T-cell (primary cell): ENCODE data around the gene MIAT. TPM values are rescaled to one million over a fixed set of nuclear protein-coding genes. Genes with fewer than 3 reads are reported as not detected.

Experiments used
- ATAC-seq, 4 experiments: fragments of 200-7000 bp in 3 of 4; fragments of 150-1000 bp in 1 of 4; cut with Tn5 transposase; replicated peaks in 1 of 4; 1 replicate in 3 of 4; 2 replicates in 1 of 4; pipeline ENCODE4 v1.10.0; 2021; ENCODE audit warnings: moderate library complexity in 3 of 4, mild to moderate bottlenecking in 2 of 4, moderate number of reproducible peaks in 1 of 4
- CTCF ChIA-PET, 2 donors: fragments of 300-600 bp; sonication (Branson Sonifier 250); formaldehyde crosslinking; loops; one replicate each; lab custom pipeline; 2022; ENCODE audit warnings: antibody characterized with exemption in 2 of 2; lab: Charles Lee
- POLR2A ChIA-PET, 2 donors: fragments of 300-600 bp; sonication (Branson Sonifier 250); formaldehyde crosslinking; loops; one replicate each; lab custom pipeline; 2022; ENCODE audit warnings: antibody characterized with exemption in 2 of 2; lab: Charles Lee
- DNase-seq, 35 experiments: peaks; one replicate each; pipeline versions ENCODE4 v3.0.0 to v3.0.0-alpha.2; 2013 to 2023
- H3K27ac ChIP-seq: one replicate; pipeline ENCODE4 v1.5.1; 2013; ENCODE audit warnings: low read length
- H3K27me3 ChIP-seq, 2 experiments: replicated peaks in 1 of 2; 1 replicate in 1 of 2; 2 replicates in 1 of 2; pipeline versions ENCODE4 v1.6.1 to v1.7.0; 2013; ENCODE audit warnings: low read length in 1 of 2, mixed read lengths in 1 of 2; ENCODE audit not compliant: control insufficient read depth in 2 of 2, insufficient read depth in 2 of 2; ENCODE audit errors: extremely low read depth in 1 of 2
- H3K36me3 ChIP-seq, 2 donors: 1 replicate in 1 of 2; 2 replicates in 1 of 2; pipeline versions ENCODE4 v1.6.1 to v1.7.0; 2013; ENCODE audit warnings: low read length in 1 of 2; ENCODE audit not compliant: control insufficient read depth in 2 of 2, insufficient read depth in 1 of 2; ENCODE audit errors: extremely low read depth in 1 of 2
- H3K4me1 ChIP-seq, 2 experiments: 1 replicate in 1 of 2; 2 replicates in 1 of 2; pipeline versions ENCODE4 v1.6.1 to v1.7.0; 2013; ENCODE audit warnings: low read length in 2 of 2, mixed read lengths in 1 of 2; ENCODE audit not compliant: insufficient read depth in 2 of 2, control insufficient read depth in 1 of 2; ENCODE audit errors: extremely low read depth in 1 of 2
- H3K4me3 ChIP-seq, 2 donors: 1 replicate in 1 of 2; 2 replicates in 1 of 2; pipeline versions ENCODE4 v1.5.1 to v1.7.0; 2013; ENCODE audit warnings: mild to moderate bottlenecking in 2 of 2, low read length in 1 of 2, moderate library complexity in 1 of 2; ENCODE audit not compliant: control insufficient read depth in 1 of 2; ENCODE audit errors: extremely low read depth in 1 of 2
- H3K9me3 ChIP-seq: 2 replicates; pipeline ENCODE4 v1.7.0; 2013
- H3K27ac Mint-ChIP-seq, 2 donors: one replicate each; pipeline ENCODE4 v1.8.0; 2020 to 2021; ENCODE audit warnings: mild to moderate bottlenecking in 2 of 2, mixed read lengths in 2 of 2
- H3K27me3 Mint-ChIP-seq, 2 donors: one replicate each; pipeline ENCODE4 v1.8.0; 2021 to 2022; ENCODE audit warnings: mixed read lengths in 2 of 2
- H3K36me3 Mint-ChIP-seq: one replicate; pipeline ENCODE4 v1.8.0; 2021; ENCODE audit warnings: mixed read lengths
- H3K4me1 Mint-ChIP-seq, 3 donors: one replicate each; pipeline ENCODE4 v1.8.0; 2020 to 2022; ENCODE audit warnings: mixed read lengths in 3 of 3, mild to moderate bottlenecking in 1 of 3
- H3K4me3 Mint-ChIP-seq, 3 donors: one replicate each; pipeline ENCODE4 v1.8.0; 2020 to 2022; ENCODE audit warnings: mild to moderate bottlenecking in 3 of 3, mixed read lengths in 3 of 3, moderate library complexity in 3 of 3
- H3K9me3 Mint-ChIP-seq, 3 donors: one replicate each; pipeline ENCODE4 v1.8.0; 2020 to 2022; ENCODE audit warnings: mixed read lengths in 3 of 3
- WGBS: methylation state at CpG from one replicate; pipeline ENCODE4 v1.1.5; 2013; ENCODE audit warnings: missing lambda C conversion rate; ENCODE audit not compliant: insufficient coverage; 5-methylcytosine and 5-hydroxymethylcytosine counted together
- total RNA-seq, 35 experiments: library from RNA in 6 of 35; stranded (reverse) in 6 of 35; fragments of 120-200 nt in 1 of 35; gene quantifications; one replicate each; pipeline versions ENCODE4 v1.2.1 to v1.2.4 and lab custom pipeline; 2013 to 2026

MIAT gene
- total RNA-seq, 5 donors from 2014 or later (not counting 1 experiment from before 2014, with no cell fraction given): 45.8 to 237 (median 207) TPM

GRCh38 chr22:26617271-26618199 is 39.9 kb upstream of the MIAT start, which contains the start of gene CRYBB1:
CRYBB1 (minus strand) TSS chr22:26618027; CDS start chr22:26616319, 1,708 bp downstream.
- Histone ChIP-seq H3K36me3 (peaks cover 0 to 5% of the 10 kb centered on the region in 2 donors), H3K4me1 (peaks cover 0 to 16% of the 10 kb centered on the region in 2 experiments), H3K4me3 (no peak within 1 kb of the TSS), H3K27me3 (peaks cover 0 to 2% of the 10 kb centered on the region in 2 experiments), H3K27ac (no peak within 1 kb of the TSS), H3K9me3 (no peaks in the 10 kb centered on the region)
- 87% methylated on average over 5 of the region's 7 CpGs for WGBS
- no peak for DNase-seq
- peaks cover 0 to 19% (median 14%) of the 10 kb centered on the region in 3 donors for H3K4me1 Mint-ChIP-seq
- H3K36me3 Mint-ChIP-seq: no peaks in the 10 kb centered on the region
- POLR2A ChIA-PET: no interaction called here
- no peak within 1 kb of the TSS for H3K27ac Mint-ChIP-seq
- no peaks in the 10 kb centered on the region for H3K9me3 Mint-ChIP-seq
- ATAC-seq: no peak
- CTCF ChIA-PET: no interaction called here
- peaks cover 2 to 5% of the 10 kb centered on the region in 2 donors for H3K27me3 Mint-ChIP-seq
- H3K4me3 Mint-ChIP-seq: no peak within 1 kb of the TSS

- Histone ChIP-seq H3K9me3 (no peaks in the 10 kb centered on the region), H3K36me3 (peaks cover 0 to 5% of the 10 kb centered on the region in 2 donors), H3K4me3 (no peak overlapping the region), H3K4me1 (peaks cover 0 to 16% of the 10 kb centered on the region in 2 experiments), H3K27ac (no peak overlapping the region), H3K27me3 (peaks cover 0 to 5% of the 10 kb centered on the region in 2 experiments)
- peaks cover 0 to 19% (median 11%) of the 10 kb centered on the region in 3 donors for H3K4me1 Mint-ChIP-seq
- peaks cover 0 to 2% of the 10 kb centered on the region in 2 donors for H3K27me3 Mint-ChIP-seq
- H3K27ac Mint-ChIP-seq: no peak overlapping the region
- DNase-seq (no peak), ATAC-seq (no peak)
- POLR2A ChIA-PET: no interaction called here
- H3K9me3 Mint-ChIP-seq: no peaks in the 10 kb centered on the region
- no peaks in the 10 kb centered on the region for H3K36me3 Mint-ChIP-seq
- CTCF ChIA-PET: no interaction called here
- WGBS: 76% methylated on average over 3 of the region's 8 CpGs
- no peak overlapping the region for H3K4me3 Mint-ChIP-seq
These were observed 38.9 kb upstream of the MIAT start for GRCh38 chr22:26618455-26618854.

- ChIA-PET POLR2A (no interaction called here), CTCF (no interaction called here)
- no peaks in the 10 kb centered on the region for H3K9me3 ChIP-seq
- peaks cover 0 to 16% of the 10 kb centered on the region in 2 experiments for H3K4me1 ChIP-seq
- Mint-ChIP-seq H3K9me3 (peaks cover 0 to 4% (median 0%) of the 10 kb centered on the region in 3 donors), H3K27ac (no peak overlapping the region), H3K4me1 (peaks cover 0 to 19% (median 11%) of the 10 kb centered on the region in 3 donors), H3K27me3 (no peaks in the 10 kb centered on the region), H3K36me3 (no peaks in the 10 kb centered on the region), H3K4me3 (no peak overlapping the region)
- no peak for ATAC-seq
- H3K27me3 ChIP-seq: peaks cover 0 to 5% of the 10 kb centered on the region in 2 experiments
- peaks cover 0 to 5% of the 10 kb centered on the region in 2 donors for H3K36me3 ChIP-seq
- WGBS: 80% methylated on average over 3 of the region's 6 CpGs
- DNase-seq: no peak
- H3K27ac ChIP-seq: no peak overlapping the region
- H3K4me3 ChIP-seq: no peak overlapping the region
These were observed 37.9 kb upstream of the MIAT start for GRCh38 chr22:26619510-26619909.

GRCh38 chr22:26620197-26620596 is 37.2 kb upstream of the MIAT start:
- no peak overlapping the region for H3K27ac ChIP-seq
- no peaks in the 10 kb centered on the region for H3K36me3 Mint-ChIP-seq
- ATAC-seq (no peak), DNase-seq (no peak)
- peaks cover 0 to 3% of the 10 kb centered on the region in 2 experiments for H3K27me3 ChIP-seq
- H3K36me3 ChIP-seq: peaks cover 0 to 5% of the 10 kb centered on the region in 2 donors
- H3K9me3 ChIP-seq: no peaks in the 10 kb centered on the region
- H3K27ac Mint-ChIP-seq: no peak overlapping the region
- H3K4me1 Mint-ChIP-seq: peaks cover 0 to 19% (median 9%) of the 10 kb centered on the region in 3 donors
- no CpG with 5 or more reads among the region's 2 CpGs for WGBS
- ChIA-PET CTCF (interaction anchor here in 1 of 2 donors (0.7 kb wide), 1 partner anchor 964 kb away, joined by 5 read pairs; no protein-coding TSS in a partner anchor), POLR2A (no interaction called here)
- H3K4me3 Mint-ChIP-seq: no peak overlapping the region
- peaks cover 0 to 13% of the 10 kb centered on the region in 2 experiments for H3K4me1 ChIP-seq
- peaks cover 0 to 4% (median 0%) of the 10 kb centered on the region in 3 donors for H3K9me3 Mint-ChIP-seq
- H3K4me3 ChIP-seq: no peak overlapping the region
- H3K27me3 Mint-ChIP-seq: no peaks in the 10 kb centered on the region

- ATAC-seq: no peak
- CTCF ChIA-PET: no interaction called here
- no peak within 1 kb of the TSS for H3K4me3 ChIP-seq
- H3K9me3 ChIP-seq: no peaks in the 10 kb centered on the region
- peaks cover 0 to 5% of the 10 kb centered on the region in 2 donors for H3K36me3 ChIP-seq
- Mint-ChIP-seq H3K27me3 (no peaks in the 10 kb centered on the region), H3K36me3 (no peaks in the 10 kb centered on the region), H3K9me3 (peaks cover 0 to 4% (median 0%) of the 10 kb centered on the region in 3 donors), H3K27ac (no peak within 1 kb of the TSS), H3K4me1 (peaks cover 0 to 13% (median 6%) of the 10 kb centered on the region in 3 donors), H3K4me3 (no peak within 1 kb of the TSS)
- WGBS: no CpG with 5 or more reads among the region's 7 CpGs
- no peak within 1 kb of the TSS for H3K27ac ChIP-seq
- POLR2A ChIA-PET: interaction anchor here in 1 of 2 donors (0.5 kb wide), 1 partner anchor 83 kb away, joined by 3 read pairs; no protein-coding TSS in a partner anchor
- no peak for DNase-seq
- H3K27me3 ChIP-seq: peaks cover 0 to 2% of the 10 kb centered on the region in 2 experiments
- H3K4me1 ChIP-seq: peaks cover 0 to 9% of the 10 kb centered on the region in 2 experiments
These were observed 35.7 kb upstream of the MIAT start, which contains the start of gene CRYBA4 for GRCh38 chr22:26621663-26622062. CRYBA4 (plus strand) TSS chr22:26621963; CDS start chr22:26622597, 634 bp downstream.

- DNase-seq (no peak), ATAC-seq (no peak)
- Mint-ChIP-seq H3K9me3 (peaks cover 0 to 4% (median 0%) of the 10 kb centered on the region in 3 donors), H3K27me3 (no peaks in the 10 kb centered on the region), H3K36me3 (no peaks in the 10 kb centered on the region), H3K4me1 (peaks cover 4 to 14% (median 11%) of the 10 kb centered on the region in 3 donors), H3K27ac (no peak overlapping the region), H3K4me3 (no peak overlapping the region)
- Histone ChIP-seq H3K4me1 (peaks cover 0 to 13% of the 10 kb centered on the region in 2 experiments), H3K36me3 (peaks cover 0 to 5% of the 10 kb centered on the region in 2 donors), H3K4me3 (no peak overlapping the region), H3K9me3 (no peaks in the 10 kb centered on the region), H3K27me3 (peaks cover 0 to 2% of the 10 kb centered on the region in 2 experiments), H3K27ac (no peak overlapping the region)
- POLR2A ChIA-PET: no interaction called here
- 92% methylated on average over 1 of the region's 1 CpG for WGBS
- CTCF ChIA-PET: interaction anchor here in 1 of 2 donors (0.6 kb wide), 1 partner anchor 19 kb away, joined by 3 read pairs; no protein-coding TSS in a partner anchor
These were observed 33.4 kb upstream of the MIAT start for GRCh38 chr22:26623984-26624383.
